CD14-positive monocyte (primary cell): ENCODE measurements around the gene SLC35B1. TPM values are rescaled to one million over a fixed set of nuclear protein-coding genes. Genes with fewer than 3 reads are reported as not detected.

Experiments used
- DNase-seq, 3 donors: peaks; one replicate each; pipeline ENCODE4 v3.0.0-alpha.2; 2011 to 2022
- H2AFZ ChIP-seq: 2 replicates; pipeline ENCODE4 v1.6.0; 2012; ENCODE audit warnings: mild to moderate bottlenecking, low read depth, low read length, inconsistent platforms; ENCODE audit not compliant: insufficient read depth, poor library complexity, severe bottlenecking
- H3K27ac ChIP-seq, 2 donors: 1 replicate in 1 of 2; 2 replicates in 1 of 2; pipeline ENCODE4 v1.5.1; 2012 to 2013; ENCODE audit warnings: low read length in 2 of 2, control low read depth in 1 of 2, inconsistent platforms in 1 of 2, low read depth in 1 of 2, mild to moderate bottlenecking in 1 of 2
- H3K27me3 ChIP-seq, 2 donors: one replicate each; pipeline versions ENCODE4 v1.6.0 to v1.6.1; 2011 to 2013; ENCODE audit warnings: low read length in 2 of 2; ENCODE audit not compliant: control insufficient read depth in 2 of 2, insufficient read depth in 2 of 2
- H3K36me3 ChIP-seq, 2 donors: replicated peaks in 1 of 2; 1 replicate in 1 of 2; 2 replicates in 1 of 2; pipeline versions ENCODE4 v1.5.1 to v1.6.1; 2012 to 2013; ENCODE audit warnings: low read length in 2 of 2, control low read depth in 1 of 2, inconsistent platforms in 1 of 2, mild to moderate bottlenecking in 1 of 2; ENCODE audit not compliant: insufficient read depth in 2 of 2, control insufficient read depth in 1 of 2
- H3K4me1 ChIP-seq, 2 donors: 1 replicate in 1 of 2; 2 replicates in 1 of 2; pipeline versions ENCODE4 v1.5.1 to v1.6.1; 2012 to 2013; ENCODE audit warnings: low read length in 2 of 2, control low read depth in 1 of 2, inconsistent platforms in 1 of 2, mild to moderate bottlenecking in 1 of 2, moderate library complexity in 1 of 2; ENCODE audit not compliant: insufficient read depth in 2 of 2, control insufficient read depth in 1 of 2
- H3K4me2 ChIP-seq: replicated peaks from 2 replicates; pipeline ENCODE3; 2012; ENCODE audit warnings: low read length, moderate library complexity, mild to moderate bottlenecking; ENCODE audit not compliant: poor library complexity, severe bottlenecking; ENCODE audit errors: extremely low read depth
- H3K4me3 ChIP-seq, 3 experiments: fragments of 200-600 bp in 1 of 3; sonication (generic) in 1 of 3; replicated peaks in 1 of 3; 1 replicate in 2 of 3; 2 replicates in 1 of 3; pipeline ENCODE4 v1.5.1; 2011 to 2013; ENCODE audit warnings: low read length in 3 of 3, mild to moderate bottlenecking in 3 of 3, control low read depth in 2 of 3, low read depth in 2 of 3, inconsistent platforms in 1 of 3, moderate library complexity in 1 of 3
- H3K79me2 ChIP-seq: 2 replicates; pipeline ENCODE4 v1.6.0; 2012; ENCODE audit warnings: mild to moderate bottlenecking, control low read depth, inconsistent platforms, low read length, moderate library complexity; ENCODE audit not compliant: insufficient read depth
- H3K9ac ChIP-seq: 2 replicates; pipeline ENCODE4 v1.6.0; 2017; ENCODE audit warnings: low read length, mild to moderate bottlenecking; ENCODE audit not compliant: insufficient read depth, poor library complexity, severe bottlenecking
- H3K9me3 ChIP-seq, 2 donors: replicated peaks in 1 of 2; 1 replicate in 1 of 2; 2 replicates in 1 of 2; pipeline versions ENCODE4 v1.5.1 to v1.6.1; 2012 to 2013; ENCODE audit warnings: low read length in 2 of 2, control low read depth in 1 of 2; ENCODE audit not compliant: control insufficient read depth in 1 of 2, insufficient read depth in 1 of 2
- H4K20me1 ChIP-seq: 2 replicates; pipeline ENCODE4 v1.6.0; 2012; ENCODE audit warnings: mild to moderate bottlenecking, low read length, control low read depth, moderate library complexity; ENCODE audit not compliant: insufficient read depth
- H3K27ac Mint-ChIP-seq, 7 donors: one replicate each; pipeline ENCODE4 v1.8.0; 2020; ENCODE audit warnings: mild to moderate bottlenecking in 7 of 7, mixed read lengths in 7 of 7, moderate library complexity in 6 of 7, inconsistent platforms in 2 of 7
- H3K27me3 Mint-ChIP-seq, 3 donors: one replicate each; pipeline ENCODE4 v1.8.0; 2021 to 2022; ENCODE audit warnings: low read depth in 3 of 3, mild to moderate bottlenecking in 3 of 3, mixed read lengths in 3 of 3, moderate library complexity in 3 of 3, inconsistent platforms in 1 of 3
- H3K36me3 Mint-ChIP-seq, 2 donors: one replicate each; pipeline ENCODE4 v1.8.0; 2020; ENCODE audit warnings: mixed read lengths in 2 of 2, inconsistent platforms in 1 of 2, mild to moderate bottlenecking in 1 of 2
- H3K4me1 Mint-ChIP-seq: one replicate; pipeline ENCODE4 v1.8.0; 2020; ENCODE audit warnings: mild to moderate bottlenecking, mixed read lengths
- H3K4me3 Mint-ChIP-seq, 2 donors: one replicate each; pipeline ENCODE4 v1.8.0; 2020; ENCODE audit warnings: mild to moderate bottlenecking in 2 of 2, mixed read lengths in 2 of 2, moderate library complexity in 1 of 2
- H3K9me3 Mint-ChIP-seq, 7 donors: one replicate each; pipeline ENCODE4 v1.8.0; 2020 to 2022; ENCODE audit warnings: mixed read lengths in 7 of 7, mild to moderate bottlenecking in 6 of 7, moderate library complexity in 6 of 7, inconsistent platforms in 2 of 7
- CTCF ChIP-seq: fragments of 200-600 bp; IDR thresholded peaks from one replicate; pipeline ENCODE4 v1.8.0; 2022; ENCODE audit warnings: antibody characterized with exemption, mild to moderate bottlenecking
- WGBS: methylation state at CpG from one replicate; pipeline ENCODE4 v1.1.5; 2013; ENCODE audit warnings: missing lambda C conversion rate; ENCODE audit not compliant: insufficient coverage; 5-methylcytosine and 5-hydroxymethylcytosine counted together
- intact Hi-C, 2 donors: fragments of 100-400 bp; cut with micrococcal nuclease; formaldehyde crosslinking; loops; one replicate each; pipeline versions ENCODE4 v1.15.0 to v1.15.1; 2023
- polyA plus RNA-seq, 3 donors: library from polyadenylated mRNA; depleted of rRNA in 1 of 3; unstranded in 2 of 3; stranded (reverse) in 1 of 3; fragments of 300-500 nt in 2 of 3; fragments of >200 nt in 1 of 3; fragmentation: Illumina TruSeq in 2 of 3; gene quantifications; 1 replicate in 2 of 3; 2 replicates in 1 of 3; pipeline ENCODE4 v1.2.3, GENCODE V29; 2012 to 2021

SLC35B1 gene
- polyA plus RNA-seq, 3 donors: 56.0 to 61.0 (median 58.8) TPM

- H3K9me3 Mint-ChIP-seq: no peaks in the 10 kb centered on the region
- Histone ChIP-seq H3K79me2 (peaks cover 96% of the 10 kb centered on the region), H4K20me1 (peaks cover 43% of the 10 kb centered on the region), H3K4me2 (no peak overlapping the region), H3K4me1 (peaks cover 8 to 19% of the 10 kb centered on the region in 2 donors), H3K27ac (peak overlapping the region in 1 of 2 donors; percentile 53), H3K9me3 (no peaks in the 10 kb centered on the region), H3K36me3 (peaks cover 10 to 12% of the 10 kb centered on the region in 2 donors), H3K27me3 (no peaks in the 10 kb centered on the region), H2AFZ (no peak overlapping the region), H3K4me3 (no peak overlapping the region), H3K9ac (no peak overlapping the region)
- no peaks in the 10 kb centered on the region for H3K27me3 Mint-ChIP-seq
- peaks cover 6 to 34% of the 10 kb centered on the region in 2 donors for H3K36me3 Mint-ChIP-seq
- intact Hi-C loops: no loop called here
- TF ChIP-seq CTCF: no peak
- peaks cover 61% of the 10 kb centered on the region for H3K4me1 Mint-ChIP-seq
- no peak for DNase-seq
- WGBS: 100% methylated on average over 3 of the region's 9 CpGs
- H3K4me3 Mint-ChIP-seq: no peak overlapping the region
- H3K27ac Mint-ChIP-seq: peak overlapping the region in 3 of 7 donors; percentile 58 to 77 (median 68)
Observed at GRCh38 chr17:49756323-49757150, 48.8 kb upstream of the SLC35B1 start.

- Mint-ChIP-seq H3K9me3 (no peaks in the 10 kb centered on the region), H3K27me3 (no peaks in the 10 kb centered on the region)
Observed at GRCh38 chr17:49755663-49756283, 48.0 kb upstream of the SLC35B1 start.

More at GRCh38 chr17:49755663-49756283, 48.0 kb upstream of the SLC35B1 start:
- H3K27ac ChIP-seq: peak overlapping the region in 1 of 2 donors; percentile 56
- Mint-ChIP-seq H3K4me1 (peaks cover 54% of the 10 kb centered on the region), H3K27ac (peak overlapping the region in 5 of 7 donors; percentile 23 to 72 (median 46)), H3K36me3 (peaks cover 6 to 34% of the 10 kb centered on the region in 2 donors), H3K4me3 (no peak overlapping the region)
- no peaks in the 10 kb centered on the region for H3K27me3 ChIP-seq
- peaks cover under 1 to 12% of the 10 kb centered on the region in 2 donors for H3K4me1 ChIP-seq
- H3K4me2 ChIP-seq: no peak overlapping the region
- H4K20me1 ChIP-seq: peaks cover 40% of the 10 kb centered on the region
- H3K36me3 ChIP-seq: peaks cover 10 to 12% of the 10 kb centered on the region in 2 donors
- 83% methylated on average over 2 of the region's 4 CpGs for WGBS
- TF ChIP-seq CTCF: no peak
- no peak overlapping the region for H3K4me3 ChIP-seq
- DNase-seq: no peak
- H3K9me3 ChIP-seq: no peaks in the 10 kb centered on the region
- no peak overlapping the region for H3K9ac ChIP-seq
- peaks cover 96% of the 10 kb centered on the region for H3K79me2 ChIP-seq
- intact Hi-C loops: no loop called here
- no peak overlapping the region for H2AFZ ChIP-seq
